ENCODE data around the gene TXNDC11. TPM values are rescaled to one million over a fixed set of nuclear protein-coding genes. Genes with fewer than 3 reads are reported as not detected.

TXNDC11 gene
- total RNA-seq, 2 experiments from 2014 or later: 30.1 to 34.4 TPM

- CTCF ChIA-PET: no interaction called here
- H3K36me3 Mint-ChIP-seq (ENCODE audit: low read depth): peaks cover 35% of the 10 kb centered on the region
- no peaks in the 10 kb centered on the region for H3K27me3 Mint-ChIP-seq (ENCODE audit: low read depth)
- POLR2A ChIA-PET: no interaction called here
- peaks cover 11% of the 10 kb centered on the region for H3K4me1 Mint-ChIP-seq (ENCODE audit: low read depth)
- no peak for ATAC-seq
- peak overlapping the region; percentile 3 for H3K27ac Mint-ChIP-seq
- no peak overlapping the region for H3K4me3 Mint-ChIP-seq
- H3K9me3 Mint-ChIP-seq (ENCODE audit: insufficient read depth): no peaks in the 10 kb centered on the region
- DNase-seq: no peak
These were observed 6.0 kb upstream of the TXNDC11 start for GRCh38 chr16:11748404-11749254.

GRCh38 chr16:11747949-11748403 is 5.3 kb upstream of the TXNDC11 start:
- POLR2A ChIA-PET: interaction anchor here (0.6 kb wide), 1 partner anchor 14 kb away, joined by 3 read pairs; no protein-coding TSS in a partner anchor
- Mint-ChIP-seq H3K4me3 (no peak overlapping the region), H3K4me1 (ENCODE audit: low read depth) (peaks cover 16% of the 10 kb centered on the region), H3K27ac (peak overlapping the region; percentile 3), H3K36me3 (ENCODE audit: low read depth) (peaks cover 33% of the 10 kb centered on the region), H3K9me3 (ENCODE audit: insufficient read depth) (no peaks in the 10 kb centered on the region), H3K27me3 (ENCODE audit: low read depth) (no peaks in the 10 kb centered on the region)
- ATAC-seq: no peak
- no peak for DNase-seq
- CTCF ChIA-PET: no interaction called here

- Mint-ChIP-seq H3K4me1 (ENCODE audit: low read depth) (peaks cover 42% of the 10 kb centered on the region), H3K27me3 (ENCODE audit: low read depth) (no peaks in the 10 kb centered on the region), H3K4me3 (peak overlapping the region; percentile 87), H3K27ac (peak overlapping the region; percentile 94), H3K9me3 (ENCODE audit: insufficient read depth) (no peaks in the 10 kb centered on the region), H3K36me3 (ENCODE audit: low read depth) (peaks cover 25% of the 10 kb centered on the region)
- POLR2A ChIA-PET: interaction anchor here (1.9 to 3.6 kb wide), 4 partner anchors 13 to 55 kb away, joined by 6 to 28 read pairs (median 11); partner anchors contain the start of gene ZC3H7A
- no peak for DNase-seq
- ATAC-seq: no peak
- CTCF ChIA-PET: interaction anchor here (1.5 to 4.0 kb wide), 4 partner anchors 12 to 54 kb away, joined by 3 to 31 read pairs (median 4); partner anchors contain the start of gene ZC3H7A
These were observed 1.4 kb upstream of the TXNDC11 start for GRCh38 chr16:11744075-11744470.

- ATAC-seq (no peak), DNase-seq (peak; percentile 39)
- CTCF ChIA-PET: interaction anchor here (1.2 to 4.0 kb wide), 6 partner anchors 12 to 54 kb away, joined by 3 to 31 read pairs (median 4); partner anchors contain the start of gene ZC3H7A
- peaks cover 26% of the 10 kb centered on the region for H3K36me3 Mint-ChIP-seq (ENCODE audit: low read depth)
- peak overlapping the region; percentile 87 for H3K4me3 Mint-ChIP-seq
- peaks cover 48% of the 10 kb centered on the region for H3K4me1 Mint-ChIP-seq (ENCODE audit: low read depth)
- POLR2A ChIA-PET: interaction anchor here (0.8 to 3.6 kb wide), 11 partner anchors 9 to 233 kb away, joined by 3 to 28 read pairs (median 6); partner anchors contain the start of genes LITAF, RSL1D1, SNX29 and ZC3H7A
- H3K9me3 Mint-ChIP-seq (ENCODE audit: insufficient read depth): no peaks in the 10 kb centered on the region
- no peaks in the 10 kb centered on the region for H3K27me3 Mint-ChIP-seq (ENCODE audit: low read depth)
- H3K27ac Mint-ChIP-seq: peak overlapping the region; percentile 94
These were observed 834 bp upstream of the TXNDC11 start for GRCh38 chr16:11743308-11744074.

- CTCF ChIA-PET: interaction anchor here (1.2 to 4.0 kb wide), 7 partner anchors 10 to 210 kb away, joined by 3 to 31 read pairs (median 4); partner anchors contain the start of gene ZC3H7A
- DNase-seq (peak; percentile 63), ATAC-seq (peak; percentile 62)
- POLR2A ChIA-PET: interaction anchor here (0.6 to 3.6 kb wide), 19 partner anchors 8 to 235 kb away, joined by 3 to 28 read pairs (median 4); partner anchors contain the start of genes GSPT1, LITAF, RSL1D1 and SNX29
- Mint-ChIP-seq H3K4me1 (ENCODE audit: low read depth) (peaks cover 55% of the 10 kb centered on the region), H3K36me3 (ENCODE audit: low read depth) (peaks cover 26% of the 10 kb centered on the region), H3K4me3 (peak overlapping the region; percentile 87), H3K9me3 (ENCODE audit: insufficient read depth) (no peaks in the 10 kb centered on the region), H3K27ac (peak overlapping the region; percentile 79), H3K27me3 (ENCODE audit: low read depth) (no peaks in the 10 kb centered on the region)
These were observed 543 bp downstream of the TXNDC11 start for GRCh38 chr16:11742093-11742535.

GRCh38 chr16:11740567-11740966 is 2.1 kb downstream of the TXNDC11 start:
- ChIA-PET CTCF (interaction anchor here (1.5 to 4.0 kb wide), 3 partner anchors 8 to 57 kb away, joined by 4 to 31 read pairs (median 12); partner anchors contain the start of gene ZC3H7A), POLR2A (no interaction called here)
- peak overlapping the region; percentile 2 for H3K27ac Mint-ChIP-seq
- peaks cover 57% of the 10 kb centered on the region for H3K4me1 Mint-ChIP-seq (ENCODE audit: low read depth)
- peak overlapping the region; percentile 81 for H3K4me3 Mint-ChIP-seq
- peaks cover 35% of the 10 kb centered on the region for H3K36me3 Mint-ChIP-seq (ENCODE audit: low read depth)
- ATAC-seq (no peak), DNase-seq (no peak)
- no peaks in the 10 kb centered on the region for H3K9me3 Mint-ChIP-seq (ENCODE audit: insufficient read depth)
- H3K27me3 Mint-ChIP-seq (ENCODE audit: low read depth): no peaks in the 10 kb centered on the region

GRCh38 chr16:11738742-11739544 is 3.7 kb downstream of the TXNDC11 start:
- Mint-ChIP-seq H3K36me3 (ENCODE audit: low read depth) (peaks cover 43% of the 10 kb centered on the region), H3K4me1 (ENCODE audit: low read depth) (peaks cover 55% of the 10 kb centered on the region), H3K27me3 (ENCODE audit: low read depth) (no peaks in the 10 kb centered on the region), H3K9me3 (ENCODE audit: insufficient read depth) (no peaks in the 10 kb centered on the region), H3K4me3 (no peak overlapping the region), H3K27ac (no peak overlapping the region)
- POLR2A ChIA-PET: interaction anchor here (0.5 to 1.1 kb wide), 2 partner anchors 77 to 112 kb away, joined by 3 to 6 read pairs; partner anchors contain the start of gene RSL1D1
- DNase-seq (no peak), ATAC-seq (no peak)
- CTCF ChIA-PET: interaction anchor here (0.7 to 1.5 kb wide), 4 partner anchors 24 to 1558 kb away, joined by 3 to 5 read pairs (median 3); partner anchors contain the start of gene ZC3H7A

GRCh38 chr16:11737713-11738112 is 4.9 kb downstream of the TXNDC11 start:
- no peak overlapping the region for H3K4me3 Mint-ChIP-seq
- ChIA-PET POLR2A (no interaction called here), CTCF (no interaction called here)
- H3K4me1 Mint-ChIP-seq (ENCODE audit: low read depth): peaks cover 46% of the 10 kb centered on the region
- no peaks in the 10 kb centered on the region for H3K9me3 Mint-ChIP-seq (ENCODE audit: insufficient read depth)
- ATAC-seq: no peak
- no peak overlapping the region for H3K27ac Mint-ChIP-seq
- no peaks in the 10 kb centered on the region for H3K27me3 Mint-ChIP-seq (ENCODE audit: low read depth)
- DNase-seq: no peak
- peaks cover 52% of the 10 kb centered on the region for H3K36me3 Mint-ChIP-seq (ENCODE audit: low read depth)

- Mint-ChIP-seq H3K27me3 (ENCODE audit: low read depth) (no peaks in the 10 kb centered on the region), H3K4me1 (ENCODE audit: low read depth) (peaks cover 46% of the 10 kb centered on the region), H3K9me3 (ENCODE audit: insufficient read depth) (no peaks in the 10 kb centered on the region), H3K27ac (no peak overlapping the region), H3K36me3 (ENCODE audit: low read depth) (peaks cover 58% of the 10 kb centered on the region), H3K4me3 (no peak overlapping the region)
- ChIA-PET POLR2A (interaction anchor here (0.6 kb wide), 1 partner anchor 48 kb away, joined by 4 read pairs; no protein-coding TSS in a partner anchor), CTCF (interaction anchor here (1.3 to 1.8 kb wide), 4 partner anchors 12 to 330 kb away, joined by 3 to 9 read pairs (median 6); partner anchors contain the start of gene ZC3H7A)
- ATAC-seq (no peak), DNase-seq (no peak)
These were observed 5.8 kb downstream of the TXNDC11 start for GRCh38 chr16:11736903-11737302.

- no peaks in the 10 kb centered on the region for H3K9me3 Mint-ChIP-seq (ENCODE audit: insufficient read depth)
- ChIA-PET POLR2A (no interaction called here), CTCF (interaction anchor here (1.3 to 1.8 kb wide), 4 partner anchors 11 to 329 kb away, joined by 3 to 9 read pairs (median 6); partner anchors contain the start of gene ZC3H7A)
- DNase-seq: no peak
- H3K4me1 Mint-ChIP-seq (ENCODE audit: low read depth): peaks cover 37% of the 10 kb centered on the region
- peaks cover 52% of the 10 kb centered on the region for H3K36me3 Mint-ChIP-seq (ENCODE audit: low read depth)
- H3K27ac Mint-ChIP-seq: no peak overlapping the region
- H3K27me3 Mint-ChIP-seq (ENCODE audit: low read depth): no peaks in the 10 kb centered on the region
- no peak for ATAC-seq
- H3K4me3 Mint-ChIP-seq: no peak overlapping the region
These were observed 6.9 kb downstream of the TXNDC11 start for GRCh38 chr16:11735787-11736186.
